Sciatic nerve (tissue), 2 donors: Measurements from ENCODE around the gene DHX30. TPM values are rescaled to one million over a fixed set of nuclear protein-coding genes. Genes with fewer than 3 reads are reported as not detected.

ENCODE experiments used
- ATAC-seq: fragments of 200-7000 bp; cut with Tn5 transposase; one replicate; pipeline ENCODE4 v1.9.1; 2020; ENCODE audit warnings: mild to moderate bottlenecking, moderate library complexity
- DNase-seq: peaks from one replicate; pipeline ENCODE4 v3.0.0-alpha.2; 2020; ENCODE audit warnings: low spot score
- intact Hi-C: fragments of 100-400 bp; cut with DNase I; formaldehyde crosslinking; loops from one replicate; pipeline ENCODE4 v1.14.2; 2022
- microRNA-seq: library from miRNA; unstranded; fragments of <30 nt; microRNA quantifications from one replicate; pipeline ENCODE4 v1.2.0, GENCODE V29; 2020
- total RNA-seq: library from RNA; stranded (reverse); fragmentation: NEBNext Ultra II Directional; extraction: Animal tissue kit (Norgen Biotek cat#: 25700); gene quantifications from one replicate; pipeline ENCODE4 v1.2.1, GENCODE V29; 2021
- donor health status: DM: no; HTN: no; CAD: no.
- donor health status: DM: no; HTN: no; CAD: no.

The DHX30 gene
- total RNA-seq, 1 donor from 2014 or later: 57.2 TPM

GRCh38 chr3:47899495-47900108 lies 96.7 kb downstream of the DHX30 start:
- ATAC-seq (no peak), DNase-seq (no peak)
- intact Hi-C loops: no loop called here

Small RNAs within 50 kb of the gene (microRNA-seq; reads per million reads assigned to microRNA genes)
- gene MIR1226: 6.9 reads per million, percentile 17 among the genes with 10 or more reads in this experiment

Other genes with a start within 250 kb of the DHX30 start
- gene CSPG5, start 224.3 kb upstream of the DHX30 start, total RNA-seq: 0.67 TPM
- gene SMARCC1, start 21.2 kb upstream of the DHX30 start, total RNA-seq: 77.0 TPM
- 442 TPM for gene MAP4, start 213.3 kb downstream of the DHX30 start, total RNA-seq